VCaP (cell line): ENCODE results near the gene COIL.

ENCODE experiments used
- H3K27ac ChIP-seq: fragments of 450-650 bp; 2 replicates; pipeline ENCODE4 v1.5.1; 2017
- TF ChIP-seq, protein P1 (sequence below): fragments of 450-650 bp; conservative IDR thresholded peaks from 2 replicates; pipeline ENCODE4 v1.5.1; 2017; ENCODE audit warnings: mild to moderate bottlenecking, moderate library complexity

The COIL gene

DNA sequence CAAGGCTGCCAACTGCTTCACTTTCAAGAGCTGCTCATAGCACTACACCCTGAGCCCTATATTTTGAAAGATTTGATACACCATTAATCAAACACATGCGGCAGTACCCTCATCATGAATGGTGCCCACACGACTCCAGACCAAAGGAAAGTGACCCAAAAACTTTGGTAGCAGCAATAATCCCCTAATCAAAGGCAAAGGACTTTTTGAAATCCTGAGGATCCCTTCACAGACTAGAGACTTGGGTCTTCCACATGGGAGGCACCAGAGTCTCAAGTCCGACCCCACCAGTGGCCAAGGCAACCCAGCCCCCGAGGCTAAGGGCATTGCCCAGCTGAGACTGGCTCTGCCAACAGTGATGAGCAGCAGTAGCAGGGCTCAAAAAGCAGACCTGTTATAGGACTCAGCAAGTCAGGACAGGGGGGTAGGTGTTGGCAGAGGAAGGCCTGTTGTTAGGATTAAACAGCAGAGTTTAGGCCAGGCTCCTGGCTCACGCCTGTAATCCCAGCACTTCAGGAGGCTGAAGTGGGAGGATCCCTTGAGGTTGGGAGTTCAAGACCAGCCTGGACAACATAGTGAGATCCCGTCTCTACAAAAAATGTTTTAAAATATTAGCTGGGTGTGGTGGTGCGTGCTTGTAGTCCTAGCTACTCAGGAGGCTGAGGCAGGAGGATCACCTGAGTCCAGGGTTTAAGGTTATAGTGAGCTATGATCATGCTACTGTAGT is 50.2 kb downstream of the COIL start:
- no peak overlapping the region for H3K27ac ChIP-seq
- TF ChIP-seq, protein P1, sequence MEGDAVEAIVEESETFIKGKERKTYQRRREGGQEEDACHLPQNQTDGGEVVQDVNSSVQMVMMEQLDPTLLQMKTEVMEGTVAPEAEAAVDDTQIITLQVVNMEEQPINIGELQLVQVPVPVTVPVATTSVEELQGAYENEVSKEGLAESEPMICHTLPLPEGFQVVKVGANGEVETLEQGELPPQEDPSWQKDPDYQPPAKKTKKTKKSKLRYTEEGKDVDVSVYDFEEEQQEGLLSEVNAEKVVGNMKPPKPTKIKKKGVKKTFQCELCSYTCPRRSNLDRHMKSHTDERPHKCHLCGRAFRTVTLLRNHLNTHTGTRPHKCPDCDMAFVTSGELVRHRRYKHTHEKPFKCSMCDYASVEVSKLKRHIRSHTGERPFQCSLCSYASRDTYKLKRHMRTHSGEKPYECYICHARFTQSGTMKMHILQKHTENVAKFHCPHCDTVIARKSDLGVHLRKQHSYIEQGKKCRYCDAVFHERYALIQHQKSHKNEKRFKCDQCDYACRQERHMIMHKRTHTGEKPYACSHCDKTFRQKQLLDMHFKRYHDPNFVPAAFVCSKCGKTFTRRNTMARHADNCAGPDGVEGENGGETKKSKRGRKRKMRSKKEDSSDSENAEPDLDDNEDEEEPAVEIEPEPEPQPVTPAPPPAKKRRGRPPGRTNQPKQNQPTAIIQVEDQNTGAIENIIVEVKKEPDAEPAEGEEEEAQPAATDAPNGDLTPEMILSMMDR: no peak

DNA sequence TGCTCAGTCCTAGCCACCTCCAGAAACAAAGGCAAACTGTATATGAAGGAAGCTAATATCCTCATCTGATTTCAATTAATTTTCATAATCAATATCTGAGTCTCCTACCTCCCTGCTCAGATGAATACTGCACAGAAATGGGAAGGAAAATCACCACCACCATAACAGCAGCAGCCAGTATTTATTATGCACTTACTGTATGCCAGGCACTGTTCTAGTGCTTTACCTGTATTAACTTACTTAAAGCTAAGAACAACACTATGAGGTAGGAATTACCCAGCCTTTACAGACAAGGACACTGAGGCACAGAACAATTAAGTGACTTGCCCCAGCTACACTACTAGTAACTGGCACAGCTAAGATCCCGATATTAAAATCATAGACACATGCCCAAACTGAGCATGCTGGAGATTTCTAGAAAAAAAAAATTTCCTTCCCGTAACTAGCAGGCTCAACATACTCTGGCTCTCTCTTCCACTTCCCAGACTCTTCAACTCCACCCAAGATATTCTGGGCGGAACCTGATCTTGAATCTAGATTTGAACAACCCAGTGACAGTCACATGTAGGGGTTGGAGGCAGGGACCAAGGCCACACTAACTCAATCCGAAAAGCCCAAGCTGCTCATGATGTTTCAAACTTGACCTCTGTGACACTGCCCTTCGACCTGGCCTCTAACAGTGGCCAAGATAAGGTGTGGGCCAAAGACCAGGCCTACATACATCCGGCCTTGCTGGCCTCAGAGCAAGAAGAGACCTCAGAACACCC is 50.9 kb downstream of the COIL start:
- TF ChIP-seq, protein P1: no peak
- H3K27ac ChIP-seq: no peak overlapping the region

GRCh38 chr17:56908001-56908542 is 52.8 kb downstream of the COIL start:
- H3K27ac ChIP-seq: no peak overlapping the region
- TF ChIP-seq, protein P1: no peak

GRCh38 chr17:56903560-56903959 is 57.3 kb downstream of the COIL start:
- TF ChIP-seq, protein P1: no peak
- H3K27ac ChIP-seq: no peak overlapping the region

- H3K27ac ChIP-seq: no peak overlapping the region
- TF ChIP-seq, protein P1: no peak
These were observed 58.5 kb downstream of the COIL start for GRCh38 chr17:56902348-56902747.

- TF ChIP-seq, protein P1: no peak
- no peak overlapping the region for H3K27ac ChIP-seq
These were observed 61.4 kb downstream of the COIL start for GRCh38 chr17:56899403-56899802.

DNA sequence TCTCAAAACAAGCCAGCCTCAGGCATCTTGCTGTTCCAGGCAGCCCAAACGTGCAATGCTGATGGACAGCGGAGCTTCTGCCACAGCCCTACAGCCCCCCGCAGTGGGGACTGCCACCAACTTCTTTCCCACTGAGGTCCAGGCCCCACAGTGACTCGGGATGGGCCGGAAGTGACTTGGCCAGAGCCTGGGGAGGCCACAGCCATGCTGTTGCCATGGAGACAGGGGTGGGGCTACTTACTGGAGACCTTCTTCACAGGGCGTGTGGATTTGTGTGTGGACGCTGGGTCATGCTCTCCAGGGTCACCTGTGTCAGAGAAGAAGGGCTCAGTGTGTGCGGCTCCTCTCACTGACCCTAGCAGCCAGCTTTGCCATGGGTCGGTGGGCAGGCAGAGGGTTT is 62.0 kb downstream of the COIL start:
- TF ChIP-seq, protein P1: no peak
- H3K27ac ChIP-seq: no peak overlapping the region
